Head of caudate nucleus (tissue), 42 donors: ENCODE measurements around the gene CDK3.
"Not testable (repeated sequence)": the region's sequence is repeated elsewhere in the genome, so short reads cannot be mapped to it uniquely, and the experiment has no call there.

Experiments used
- DNase-seq, 42 donors: peaks; one replicate each; pipeline versions ENCODE4 v3.0.0 to v3.0.0-alpha.2; 2020 to 2021; ENCODE audit warnings: mixed read lengths in 7 of 42
- intact Hi-C: fragments of 100-400 bp; cut with DNase I; formaldehyde crosslinking; loops from one replicate; pipeline ENCODE4 v1.15.0; 2022

CDK3 gene

GRCh38 chr17:76027159-76027839 is 26.6 kb downstream of the CDK3 start, which contains the start of gene EVPL:
Gene EVPL (minus strand): TSS chr17:76027306. CDS start chr17:76027198, 108 bp downstream.
- intact Hi-C loops, result no loop called here
- no peak for DNase-seq

GRCh38 chr17:76032073-76032779 is 31.6 kb downstream of the CDK3 start:
- intact Hi-C loops, result no loop called here
- peak in 10 of 42 donors; percentile 6 to 44 (median 18) for DNase-seq

- no peak for DNase-seq
- intact Hi-C loops, result no loop called here
Observed at GRCh38 chr17:76032780-76033108, 32.1 kb downstream of the CDK3 start.

- intact Hi-C loops, result no loop called here
- no peak for DNase-seq
Observed at GRCh38 chr17:76033139-76033538, 32.5 kb downstream of the CDK3 start.

- intact Hi-C loops, result no loop called here
- no peak for DNase-seq
Observed at GRCh38 chr17:76034428-76035350, 34.0 kb downstream of the CDK3 start.

- DNase-seq, result no peak
- intact Hi-C loops, result no loop called here
Observed at GRCh38 chr17:76036497-76037261, 36.0 kb downstream of the CDK3 start.

GRCh38 chr17:76038050-76038449 is 37.4 kb downstream of the CDK3 start:
- intact Hi-C loops, result no loop called here
- no peak for DNase-seq

- intact Hi-C loops, result no loop called here
- DNase-seq, result no peak
Observed at GRCh38 chr17:76039121-76039520, 38.5 kb downstream of the CDK3 start.

- intact Hi-C loops, result no loop called here
- DNase-seq, result no peak
Observed at GRCh38 chr17:76040376-76040775, 39.7 kb downstream of the CDK3 start.

GRCh38 chr17:76042868-76043267 is 42.2 kb downstream of the CDK3 start:
- DNase-seq, intact Hi-C loops: not testable (repeated sequence)

GRCh38 chr17:76044475-76045007 is 43.9 kb downstream of the CDK3 start:
- DNase-seq, intact Hi-C loops: not testable (repeated sequence)

- intact Hi-C loops, result no loop called here
- DNase-seq, result no peak
Observed at GRCh38 chr17:76046064-76046463, 45.4 kb downstream of the CDK3 start.

GRCh38 chr17:76048025-76048605 is 47.5 kb downstream of the CDK3 start:
- intact Hi-C loops, result no loop called here
- DNase-seq, result no peak

GRCh38 chr17:76048711-76049110 is 48.1 kb downstream of the CDK3 start:
- intact Hi-C loops, result no loop called here
- no peak for DNase-seq

- intact Hi-C loops, result no loop called here
- no peak for DNase-seq
Observed at GRCh38 chr17:76049239-76049638, 48.6 kb downstream of the CDK3 start.

GRCh38 chr17:76049836-76050537 is 49.3 kb downstream of the CDK3 start:
- no peak for DNase-seq
- intact Hi-C loops, result no loop called here

GRCh38 chr17:76050538-76051467 is 50.1 kb downstream of the CDK3 start:
- intact Hi-C loops, result no loop called here
- DNase-seq, result no peak
